ENCODE data around the gene IL17RB.

Gene IL17RB

DNA sequence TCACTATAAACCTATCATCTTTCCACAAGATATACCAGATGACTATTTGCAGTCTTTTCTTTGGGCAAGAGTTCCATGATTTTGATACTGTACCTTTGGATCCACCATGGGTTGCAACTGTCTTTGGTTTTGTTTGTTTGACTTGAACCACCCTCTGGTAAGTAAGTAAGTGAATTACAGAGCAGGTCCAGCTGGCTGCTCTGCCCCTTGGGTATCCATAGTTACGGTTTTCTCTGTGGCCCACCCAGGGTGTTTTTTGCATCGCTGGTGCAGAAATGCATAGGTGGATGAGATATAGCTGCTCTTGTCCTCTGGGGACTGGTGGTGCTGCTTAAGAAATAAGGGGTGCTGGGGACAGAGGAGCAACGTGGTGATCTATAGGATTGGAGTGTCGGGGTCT lies 33.9 kb upstream of the IL17RB start:
- DNase-seq = no peak

GRCh38 chr3:53813229-53813628 lies 33.1 kb upstream of the IL17RB start:
- no peak for DNase-seq

DNA sequence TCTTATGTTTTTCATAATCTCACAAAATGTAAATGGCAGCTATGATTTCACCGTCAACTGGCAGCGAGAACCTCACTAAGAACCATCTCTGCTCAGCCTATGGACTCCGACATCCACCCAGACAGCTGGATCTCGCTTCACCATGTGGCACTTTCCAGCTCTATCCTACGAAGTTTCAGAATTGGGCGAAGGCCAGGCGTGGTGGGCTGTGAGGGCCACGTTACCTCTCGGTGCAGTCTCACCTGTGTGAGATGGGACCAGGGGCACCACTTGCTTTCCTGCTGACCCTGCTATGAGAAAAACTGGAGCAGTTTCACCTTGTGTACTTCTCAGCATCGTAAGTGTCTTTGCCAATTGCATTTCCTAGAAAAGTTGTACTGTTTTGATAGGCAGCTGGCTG lies 32.5 kb upstream of the IL17RB start:
- no peak for DNase-seq

DNA sequence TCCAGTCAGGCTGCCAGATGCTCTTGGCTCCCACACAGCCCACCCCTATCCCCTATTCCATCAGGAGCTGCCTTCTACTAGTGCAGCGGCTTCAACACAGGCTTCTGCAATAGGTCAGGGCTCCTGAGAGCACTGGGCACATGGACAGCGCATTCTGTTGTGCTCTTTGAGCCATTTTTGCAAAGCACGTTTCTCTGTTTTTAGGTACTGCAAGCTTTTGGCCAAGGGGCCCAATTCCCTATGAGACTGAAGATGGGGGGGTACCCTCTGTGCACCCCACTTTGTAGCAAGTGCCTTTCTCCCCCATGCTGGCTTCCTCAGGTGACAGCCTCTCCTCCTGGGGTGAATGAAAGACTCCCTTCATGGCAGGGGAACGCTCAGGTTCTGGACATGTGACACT lies 31.3 kb upstream of the IL17RB start:
- DNase-seq = no peak

DNA sequence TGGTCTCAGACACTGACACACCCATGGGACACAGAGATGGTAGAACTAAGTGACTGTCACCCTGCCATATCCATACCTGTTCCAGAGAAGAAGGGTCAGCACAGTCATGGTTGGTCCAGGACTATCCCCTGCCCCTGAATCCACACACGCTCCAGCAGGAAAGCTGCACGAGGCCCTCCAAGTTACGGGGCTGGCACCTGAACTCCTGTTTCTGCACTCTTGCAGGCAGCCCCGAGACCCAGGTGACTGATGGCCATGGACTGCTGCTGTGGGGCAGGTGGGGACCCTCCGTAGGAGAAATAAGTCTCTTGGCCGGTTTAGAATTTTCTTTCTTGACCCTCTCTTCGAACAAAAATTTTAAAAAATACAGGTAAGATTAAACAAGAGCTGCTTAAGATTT lies 30.7 kb upstream of the IL17RB start:
- DNase-seq = no peak

DNA sequence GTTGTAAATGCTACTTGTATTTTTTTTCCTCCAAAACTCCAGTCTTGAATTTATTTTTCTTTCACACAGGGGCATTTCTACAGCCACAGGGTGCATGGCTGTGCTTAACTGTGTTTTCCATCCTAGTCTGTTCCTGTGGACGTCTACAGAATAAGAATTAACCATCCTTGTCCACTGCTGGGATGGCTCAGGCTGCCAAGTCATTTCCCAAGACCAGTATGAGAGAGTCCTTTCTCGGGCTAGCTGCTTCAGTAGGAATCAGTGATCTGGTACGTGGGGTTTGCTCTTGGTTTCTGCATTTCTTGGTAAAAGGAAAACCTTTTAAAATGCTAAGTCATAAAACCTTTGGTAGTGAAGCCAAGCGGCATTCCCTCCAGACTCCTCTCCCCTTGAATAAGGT lies 29.9 kb upstream of the IL17RB start:
- no peak for DNase-seq

- DNase-seq = no peak
Measured at GRCh38 chr3:53817211-53817610, 29.2 kb upstream of the IL17RB start.

DNA sequence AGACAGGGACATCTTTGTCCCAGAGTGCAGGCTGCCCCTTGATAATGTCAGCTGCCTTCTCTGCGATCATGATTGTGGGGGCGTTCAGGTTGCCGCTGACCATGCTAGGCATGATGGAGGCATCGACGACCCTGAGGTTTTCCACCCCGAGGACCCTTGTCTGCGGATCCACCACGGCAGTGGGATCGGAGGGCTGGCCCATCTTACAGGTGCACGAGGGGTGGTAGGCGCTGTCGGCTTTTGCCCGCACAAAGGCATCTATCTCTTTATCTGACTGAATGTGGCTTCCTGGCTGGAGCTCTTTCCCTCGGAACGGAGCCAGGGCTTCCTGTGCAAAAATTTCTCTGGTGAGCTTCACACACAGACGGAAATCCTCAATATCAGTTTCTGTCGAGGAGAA lies 28.6 kb upstream of the IL17RB start:
- DNase-seq = no peak

DNA sequence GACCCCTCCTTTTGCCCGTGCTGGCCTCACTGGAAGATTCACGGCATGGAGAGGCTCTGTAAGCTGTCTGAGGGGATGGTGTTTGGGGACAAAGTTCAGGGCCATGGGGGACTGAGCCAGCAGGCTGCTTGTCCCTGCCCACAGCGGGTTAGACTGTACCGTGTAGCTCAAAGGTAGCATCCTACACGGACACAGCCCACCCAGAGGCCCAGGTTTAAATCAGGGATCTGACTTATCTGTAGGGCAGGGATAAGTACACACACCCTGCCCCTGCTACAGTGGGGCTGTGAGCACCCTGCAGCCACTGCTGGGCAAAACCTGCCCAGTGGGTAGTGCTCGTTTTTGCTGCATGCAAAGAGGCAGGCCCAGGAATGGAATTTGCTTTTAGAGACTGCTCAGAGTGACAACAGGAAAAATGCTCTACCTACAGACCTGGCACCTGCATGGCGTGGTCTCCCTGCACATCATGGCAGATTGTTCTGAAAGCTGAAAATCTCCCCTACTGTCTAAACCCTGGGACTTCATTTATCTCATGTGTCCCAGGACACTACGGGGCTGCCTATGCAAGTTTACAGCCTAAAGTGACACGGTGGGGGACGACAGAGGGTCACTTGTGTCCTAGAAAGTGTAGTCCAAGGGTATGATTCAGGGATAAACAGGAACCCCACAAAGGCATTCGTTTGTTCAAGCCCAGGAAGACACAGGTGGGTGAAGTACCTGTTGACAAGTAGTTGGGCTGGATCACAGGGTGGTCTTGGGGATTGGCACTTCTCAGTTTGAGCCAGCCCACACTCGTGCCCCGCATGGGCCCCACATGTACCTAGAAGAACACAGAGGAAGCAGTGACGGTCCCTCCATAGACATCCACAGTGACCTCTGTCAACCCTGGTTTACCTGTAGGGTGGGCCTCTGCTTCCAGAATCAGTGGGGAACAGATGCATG lies 27.9 kb upstream of the IL17RB start:
- no peak for DNase-seq

DNA sequence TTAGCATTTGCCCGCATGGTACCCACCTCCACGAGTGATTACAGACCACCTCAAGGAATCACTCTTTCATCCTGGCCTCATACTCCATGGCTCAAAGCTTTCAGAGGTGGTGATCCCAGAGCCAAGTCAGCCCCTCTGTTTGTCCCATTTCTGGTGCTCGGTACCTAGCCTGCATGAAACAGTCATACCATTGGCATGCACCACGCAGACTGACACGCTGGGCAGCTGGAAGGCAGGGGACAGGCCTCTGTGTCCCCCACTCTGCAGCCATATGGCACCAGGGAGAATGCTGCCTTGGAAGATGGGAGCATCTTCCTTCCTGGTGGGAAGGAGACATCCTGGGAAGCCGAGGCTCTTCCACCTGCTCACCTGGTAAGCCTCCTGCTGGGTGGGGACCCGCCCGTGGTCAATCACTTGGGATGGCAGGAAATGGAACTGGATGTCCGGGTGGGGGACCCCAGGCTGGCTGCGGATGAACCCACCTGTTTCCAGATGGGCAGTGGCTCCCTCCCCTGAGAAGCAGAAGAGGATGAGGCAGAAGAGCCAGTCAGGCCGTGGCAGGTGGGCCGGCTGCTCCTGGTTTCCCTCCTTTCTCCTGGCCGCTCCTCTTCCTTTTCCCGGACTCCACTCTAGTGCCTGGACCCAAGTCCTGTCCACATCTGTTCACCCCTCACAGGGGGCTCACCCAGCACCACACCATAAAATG lies 27.1 kb upstream of the IL17RB start:
- DNase-seq = no peak

- no peak for DNase-seq
Measured at GRCh38 chr3:53820084-53820483, 26.3 kb upstream of the IL17RB start.

DNA sequence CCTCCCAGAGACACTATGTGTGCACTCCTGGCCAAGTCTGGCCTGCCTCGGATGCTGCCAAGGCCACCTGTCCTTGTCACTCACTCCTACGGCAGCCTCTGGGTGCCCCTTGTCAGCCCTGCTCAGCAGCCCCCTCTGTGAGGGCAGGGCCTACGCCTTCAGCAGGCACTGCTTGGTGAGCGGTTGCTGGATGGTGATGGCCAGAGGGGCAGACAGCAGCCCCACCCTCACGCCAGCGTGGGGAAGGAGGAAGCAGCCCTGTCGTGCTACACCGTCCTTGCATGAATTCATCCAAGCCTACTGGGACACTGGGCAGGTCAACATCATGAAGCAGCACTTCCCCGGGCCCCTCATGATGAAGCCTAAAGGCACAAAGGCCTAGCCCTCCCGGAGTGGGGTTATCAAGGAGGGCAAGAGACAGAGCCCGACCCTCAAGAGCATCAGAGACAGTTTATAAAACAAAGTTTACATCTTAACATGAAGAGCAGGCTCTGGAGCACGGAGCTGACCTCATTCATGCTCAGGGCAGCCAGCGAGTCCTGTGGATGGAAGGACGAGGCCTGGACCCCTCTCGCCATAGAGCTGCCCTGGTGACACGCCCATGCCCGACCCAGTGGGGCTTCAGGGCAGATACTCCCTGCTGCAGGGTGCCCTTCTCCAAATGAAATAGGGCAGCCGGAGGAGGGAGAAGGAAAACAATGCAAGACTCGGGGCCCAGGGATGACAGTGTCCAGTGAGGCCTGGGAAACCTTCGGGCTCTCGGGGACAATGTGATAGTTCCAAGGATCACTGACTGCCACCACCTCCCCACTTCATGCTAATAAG lies 25.4 kb upstream of the IL17RB start:
- DNase-seq = no peak

- no peak for DNase-seq
Measured at GRCh38 chr3:53821631-53822121, 24.7 kb upstream of the IL17RB start.

- no peak for DNase-seq
Measured at GRCh38 chr3:53822331-53822741, 24.0 kb upstream of the IL17RB start.

DNA sequence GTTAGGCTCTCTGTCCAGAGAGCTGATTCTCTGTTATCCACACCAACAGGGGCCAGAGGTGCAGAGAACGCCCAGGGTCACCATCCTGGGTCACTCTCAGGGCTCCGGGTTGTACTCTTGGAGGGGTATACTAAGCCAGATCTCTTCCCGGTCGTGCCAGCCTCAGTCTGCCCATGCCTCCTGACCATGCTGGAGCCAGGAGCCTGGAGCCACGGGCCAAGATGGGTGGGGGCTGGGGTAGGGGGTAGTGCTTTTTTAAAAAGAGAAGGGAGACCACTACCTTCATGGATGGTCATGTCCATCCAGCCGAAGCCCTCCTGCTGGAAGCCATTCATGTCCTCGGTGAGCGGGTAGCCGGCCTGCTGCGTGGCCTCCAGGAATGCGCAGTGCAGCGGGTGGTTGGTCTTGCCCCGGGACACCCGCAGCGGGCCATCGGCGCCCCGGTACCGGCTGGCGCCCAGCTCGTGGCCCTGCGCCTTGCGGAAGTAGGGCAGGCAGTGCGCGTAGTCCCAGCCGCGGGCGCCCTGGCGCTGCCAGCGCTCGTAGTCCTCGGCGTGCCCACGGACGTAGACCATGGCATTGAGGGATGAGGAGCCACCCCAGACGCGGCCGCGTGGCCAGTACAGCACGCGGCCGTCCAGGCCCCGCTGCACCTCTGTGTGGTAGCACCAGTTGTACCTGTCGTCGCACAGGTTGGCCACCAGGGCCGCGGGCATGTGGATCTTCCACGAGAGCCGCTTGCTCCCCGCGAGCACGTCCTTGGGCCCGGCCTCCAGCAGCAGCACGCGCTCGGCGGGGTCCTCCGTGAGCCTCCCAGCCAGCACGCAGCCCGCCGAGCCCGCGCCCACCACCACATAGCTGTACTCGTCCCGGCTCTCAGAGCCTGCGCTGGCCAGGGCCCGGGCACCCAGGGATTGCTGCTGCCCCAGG lies 23.1 kb upstream of the IL17RB start:
- no peak for DNase-seq

GRCh38 chr3:53823956-53824657 lies 22.3 kb upstream of the IL17RB start:
- no peak for DNase-seq

- no peak for DNase-seq
Measured at GRCh38 chr3:53824795-53825194, 21.6 kb upstream of the IL17RB start.

DNA sequence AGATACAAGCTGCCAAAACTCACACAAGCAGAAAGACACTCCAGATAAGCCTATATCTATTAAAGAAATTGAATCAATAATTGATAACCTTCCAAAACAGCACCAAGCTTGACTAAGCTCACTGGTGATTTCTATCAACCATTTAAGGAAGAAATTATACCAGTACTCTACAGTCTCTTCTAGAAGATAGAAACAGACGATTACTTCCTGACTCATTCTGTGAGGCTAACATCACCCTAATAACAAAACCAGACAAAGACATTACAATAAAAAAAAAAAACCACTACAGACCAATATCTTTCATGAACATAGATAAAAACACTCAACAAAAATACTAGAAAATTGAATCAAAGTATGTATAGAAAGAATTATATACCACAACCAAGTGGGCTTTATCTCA lies 20.3 kb upstream of the IL17RB start:
- no peak for DNase-seq

DNA sequence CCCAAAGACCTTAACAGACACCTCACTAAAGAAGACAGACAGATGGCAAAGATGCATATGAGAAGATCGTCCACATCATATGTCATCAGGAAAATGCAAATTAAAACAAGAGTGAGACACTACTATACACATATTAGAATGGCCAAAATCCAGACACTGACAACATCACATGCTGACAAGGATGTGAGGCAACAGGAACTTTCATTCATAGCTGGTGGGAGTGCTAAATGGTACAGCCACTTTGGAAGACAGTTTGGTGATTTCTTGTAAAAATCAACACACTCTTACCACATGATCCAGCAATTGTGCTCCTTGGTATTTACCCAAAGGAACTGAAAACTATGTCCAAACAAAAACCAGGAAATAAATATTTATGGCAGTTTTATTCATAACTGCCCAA lies 17.8 kb upstream of the IL17RB start:
- no peak for DNase-seq

GRCh38 chr3:53829605-53830004 lies 16.8 kb upstream of the IL17RB start:
- no peak for DNase-seq

- DNase-seq = no peak
Measured at GRCh38 chr3:53830944-53831343, 15.4 kb upstream of the IL17RB start.
